GM18498 (cell line): ENCODE data around the gene GRM7.

Source experiments
- ATAC-seq: cut with Tn5 transposase; IDR thresholded peaks from one replicate; pipeline ENCODE4 v1.9.1; 2021; ENCODE audit warnings: mild to moderate bottlenecking, moderate library complexity; ENCODE audit not compliant: unreplicated experiment

The GRM7 gene

GRCh38 chr3:7385635-7386034, 524.7 kb downstream of the GRM7 start:
- no peak for ATAC-seq

GRCh38 chr3:7388026-7388425, 527.1 kb downstream of the GRM7 start:
- no peak for ATAC-seq

- no peak for ATAC-seq
Measured at GRCh38 chr3:7392206-7392605, 531.3 kb downstream of the GRM7 start.

GRCh38 chr3:7393944-7394605, 533.2 kb downstream of the GRM7 start:
- ATAC-seq = peak; percentile 49

GRCh38 chr3:7396534-7396933, 535.6 kb downstream of the GRM7 start:
- no peak for ATAC-seq

- ATAC-seq = no peak
Measured at GRCh38 chr3:7397097-7397496, 536.2 kb downstream of the GRM7 start.

- ATAC-seq = no peak
Measured at GRCh38 chr3:7400360-7400759, 539.4 kb downstream of the GRM7 start.

GRCh38 chr3:7401418-7401817, 540.5 kb downstream of the GRM7 start:
- ATAC-seq = no peak

- no peak for ATAC-seq
Measured at GRCh38 chr3:7407107-7407506, 546.2 kb downstream of the GRM7 start.

GRCh38 chr3:7410782-7411181, 549.9 kb downstream of the GRM7 start:
- ATAC-seq = no peak

GRCh38 chr3:7421065-7421464, 560.1 kb downstream of the GRM7 start:
- ATAC-seq = no peak

- ATAC-seq = no peak
Measured at GRCh38 chr3:7423036-7423435, 562.1 kb downstream of the GRM7 start.

- no peak for ATAC-seq
Measured at GRCh38 chr3:7423995-7424394, 563.1 kb downstream of the GRM7 start.

GRCh38 chr3:7428206-7428718, 567.3 kb downstream of the GRM7 start:
- ATAC-seq = no peak

GRCh38 chr3:7432610-7433009, 571.7 kb downstream of the GRM7 start:
- ATAC-seq = no peak

- no peak for ATAC-seq
Measured at GRCh38 chr3:7433073-7433472, 572.2 kb downstream of the GRM7 start.

- ATAC-seq = no peak
Measured at GRCh38 chr3:7436542-7436941, 575.6 kb downstream of the GRM7 start.

GRCh38 chr3:7437231-7437630, 576.3 kb downstream of the GRM7 start:
- ATAC-seq = no peak

GRCh38 chr3:7439101-7439680, 578.3 kb downstream of the GRM7 start:
- no peak for ATAC-seq

GRCh38 chr3:7444886-7445285, 584.0 kb downstream of the GRM7 start:
- ATAC-seq = no peak

GRCh38 chr3:7445331-7445730, 584.4 kb downstream of the GRM7 start:
- ATAC-seq = no peak

GRCh38 chr3:7447197-7447769, 586.4 kb downstream of the GRM7 start:
- ATAC-seq = peak; percentile 97
